HG02884 (cell line): Measurements from ENCODE around the gene PTPRA.
"Not testable (repeated sequence)": the region's sequence is repeated elsewhere in the genome, so short reads cannot be mapped to it uniquely, and the experiment has no call there.

Experiments used
- ATAC-seq: cut with Tn5 transposase; IDR thresholded peaks from one replicate; pipeline ENCODE4 v1.9.1; 2021; ENCODE audit warnings: mild to moderate bottlenecking, moderate library complexity; ENCODE audit not compliant: unreplicated experiment

Gene PTPRA

GRCh38 chr20:3071610-3072529 is 198.6 kb downstream of the PTPRA start, which contains the start of gene OXT:
OXT (plus strand) TSS chr20:3071620; CDS start chr20:3071656, 36 bp downstream.
- no peak for ATAC-seq

GRCh38 chr20:3072530-3073250 is 199.4 kb downstream of the PTPRA start:
- ATAC-seq, result no peak

- ATAC-seq, result not testable (repeated sequence)
Measured at GRCh38 chr20:3073251-3073643, 200.0 kb downstream of the PTPRA start.

GRCh38 chr20:3074812-3075211 is 201.5 kb downstream of the PTPRA start:
- no peak for ATAC-seq

GRCh38 chr20:3075315-3075714 is 202.0 kb downstream of the PTPRA start:
- ATAC-seq, result not testable (repeated sequence)

- no peak for ATAC-seq
Measured at GRCh38 chr20:3077618-3078134, 204.4 kb downstream of the PTPRA start.

GRCh38 chr20:3080939-3081388 is 207.7 kb downstream of the PTPRA start:
- ATAC-seq, result no peak

GRCh38 chr20:3081641-3082040 is 208.4 kb downstream of the PTPRA start:
- no peak for ATAC-seq

- no peak for ATAC-seq
Measured at GRCh38 chr20:3082306-3082951, 209.1 kb downstream of the PTPRA start.

- no peak for ATAC-seq
Measured at GRCh38 chr20:3082955-3083952, 210.0 kb downstream of the PTPRA start.

- ATAC-seq, result no peak
Measured at GRCh38 chr20:3084283-3084985, 211.2 kb downstream of the PTPRA start, which contains the start of gene AVP. AVP (minus strand) TSS chr20:3084724; CDS start chr20:3084674, 50 bp downstream.

GRCh38 chr20:3084986-3085360 is 211.7 kb downstream of the PTPRA start:
- no peak for ATAC-seq

GRCh38 chr20:3085571-3086072 is 212.3 kb downstream of the PTPRA start:
- no peak for ATAC-seq

- ATAC-seq, result no peak
Measured at GRCh38 chr20:3088031-3088430, 214.8 kb downstream of the PTPRA start.
